8988T (cell line): ENCODE measurements around the gene PPP1R12C.
A peak's percentile ranks its signal among the peaks of the same experiment; 100 is the strongest.

Experiments used
- DNase-seq: peaks from one replicate; pipeline ENCODE4 v3.0.0; 2011

Gene PPP1R12C

DNA sequence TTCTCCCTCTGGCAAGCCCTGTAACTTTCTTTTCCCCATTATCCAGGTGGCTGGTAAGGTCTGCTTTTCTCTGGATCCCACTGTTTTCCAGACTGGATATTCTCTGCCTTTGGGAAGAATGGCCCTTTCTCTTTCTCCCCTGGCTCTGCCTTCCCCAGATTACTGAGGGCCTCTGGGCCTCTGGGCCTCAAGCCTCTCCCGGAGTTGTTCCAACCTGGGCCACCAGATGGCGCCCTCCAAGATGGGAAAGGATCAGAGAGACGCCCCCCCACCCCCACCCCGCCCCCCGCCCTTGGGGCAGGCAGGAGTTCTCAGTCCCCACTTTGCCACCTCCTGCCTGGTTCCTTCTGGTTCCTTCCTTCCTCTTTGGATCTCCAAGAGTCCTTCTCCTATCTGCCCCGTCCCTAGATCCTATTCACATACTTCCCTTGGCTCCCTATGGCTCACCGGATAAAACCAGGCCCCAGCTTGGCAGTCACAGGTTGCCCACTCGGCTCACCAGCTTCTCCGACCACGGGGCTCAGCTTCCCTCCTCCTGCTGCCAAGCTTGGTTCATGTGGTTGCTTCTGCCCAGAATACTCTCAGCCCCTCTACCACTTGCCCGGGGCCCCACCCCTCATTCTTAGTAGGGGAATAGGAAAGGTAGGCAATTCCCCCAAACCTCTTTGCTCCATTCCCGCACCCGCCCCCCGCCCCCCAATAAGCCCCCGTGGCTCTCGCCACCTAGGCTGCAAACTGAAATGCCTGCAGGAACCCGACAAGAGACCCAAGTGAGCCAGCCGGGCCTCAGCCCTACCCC, 28.7 kb downstream of the PPP1R12C start:
- peak; percentile 95 for DNase-seq

DNA sequence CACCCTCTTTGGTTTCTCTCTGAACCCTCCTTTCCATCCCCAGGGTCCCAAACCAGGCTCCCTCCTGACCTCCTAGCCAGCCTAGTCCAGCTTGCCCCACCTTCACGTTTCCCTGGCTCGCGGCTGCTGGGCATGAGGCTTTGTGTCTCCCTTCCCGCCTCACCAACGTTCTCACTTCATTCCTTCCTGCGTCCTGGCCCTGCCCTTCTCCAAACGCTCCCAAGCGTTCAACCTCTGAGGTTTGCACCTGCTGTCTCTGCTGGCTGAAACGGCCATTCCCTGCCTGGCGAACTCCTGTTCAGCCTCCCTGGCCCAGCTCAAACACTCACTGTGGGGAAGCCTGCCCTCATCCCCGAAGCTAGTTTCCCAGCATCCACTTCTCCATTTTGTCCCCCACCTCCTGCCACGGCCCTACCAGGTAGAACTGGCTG, 29.4 kb downstream of the PPP1R12C start:
- no peak for DNase-seq

DNA sequence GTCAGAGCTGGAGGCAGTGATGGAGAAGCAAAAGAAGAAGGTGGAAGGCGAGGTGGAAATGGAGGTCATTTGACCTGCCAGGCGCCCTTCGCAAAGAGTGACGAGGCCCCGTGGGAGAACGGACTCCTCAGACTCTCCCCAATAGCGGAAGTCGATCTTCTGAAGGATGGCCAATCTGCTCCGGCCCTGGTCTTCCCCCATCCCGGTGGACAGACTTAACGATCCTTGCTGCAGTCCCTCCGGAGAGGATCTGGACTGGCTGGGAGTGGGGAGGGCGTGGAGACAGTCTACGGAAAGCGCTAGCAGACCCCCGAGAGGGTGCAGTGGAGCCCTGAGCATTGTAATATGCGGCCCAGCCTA, 29.9 kb downstream of the PPP1R12C start:
- DNase-seq: no peak

DNA sequence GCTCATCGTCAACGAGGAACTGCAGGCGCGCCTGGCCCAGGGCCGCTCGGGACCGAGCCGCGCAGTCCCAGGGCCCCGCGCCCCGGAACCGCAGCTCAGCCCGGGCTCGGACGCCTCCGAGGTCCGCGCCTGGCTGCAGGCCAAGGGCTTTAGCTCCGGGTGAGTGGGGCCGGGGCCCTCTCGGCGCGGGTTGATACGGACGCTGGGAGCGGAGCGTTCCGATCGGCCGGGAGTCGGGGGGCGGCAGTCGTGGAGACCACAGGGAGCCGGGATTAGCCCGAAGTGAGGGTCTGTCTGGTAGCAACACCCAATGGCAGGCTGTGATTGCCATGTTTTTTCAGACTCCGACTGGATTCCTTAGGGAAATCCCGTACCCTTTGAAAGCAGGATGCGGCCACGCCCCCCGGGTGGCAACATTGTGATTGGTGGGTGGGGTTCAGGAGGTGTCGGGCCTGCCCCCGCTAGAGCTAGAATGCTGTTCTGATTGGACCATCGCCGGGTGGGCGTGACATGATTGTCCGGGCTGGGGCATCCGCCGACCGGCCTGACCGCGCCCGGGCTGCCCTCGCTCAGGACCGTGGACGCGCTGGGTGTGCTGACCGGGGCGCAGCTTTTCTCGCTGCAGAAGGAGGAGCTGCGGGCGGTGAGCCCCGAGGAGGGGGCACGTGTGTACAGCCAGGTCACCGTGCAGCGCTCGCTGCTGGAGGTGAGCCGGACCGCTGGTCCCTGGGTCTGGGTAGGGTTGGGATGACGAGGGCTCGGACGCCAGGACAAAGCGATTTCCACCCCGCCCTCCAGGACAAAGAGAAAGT, 30.5 kb downstream of the PPP1R12C start:
- DNase-seq: no peak

DNA sequence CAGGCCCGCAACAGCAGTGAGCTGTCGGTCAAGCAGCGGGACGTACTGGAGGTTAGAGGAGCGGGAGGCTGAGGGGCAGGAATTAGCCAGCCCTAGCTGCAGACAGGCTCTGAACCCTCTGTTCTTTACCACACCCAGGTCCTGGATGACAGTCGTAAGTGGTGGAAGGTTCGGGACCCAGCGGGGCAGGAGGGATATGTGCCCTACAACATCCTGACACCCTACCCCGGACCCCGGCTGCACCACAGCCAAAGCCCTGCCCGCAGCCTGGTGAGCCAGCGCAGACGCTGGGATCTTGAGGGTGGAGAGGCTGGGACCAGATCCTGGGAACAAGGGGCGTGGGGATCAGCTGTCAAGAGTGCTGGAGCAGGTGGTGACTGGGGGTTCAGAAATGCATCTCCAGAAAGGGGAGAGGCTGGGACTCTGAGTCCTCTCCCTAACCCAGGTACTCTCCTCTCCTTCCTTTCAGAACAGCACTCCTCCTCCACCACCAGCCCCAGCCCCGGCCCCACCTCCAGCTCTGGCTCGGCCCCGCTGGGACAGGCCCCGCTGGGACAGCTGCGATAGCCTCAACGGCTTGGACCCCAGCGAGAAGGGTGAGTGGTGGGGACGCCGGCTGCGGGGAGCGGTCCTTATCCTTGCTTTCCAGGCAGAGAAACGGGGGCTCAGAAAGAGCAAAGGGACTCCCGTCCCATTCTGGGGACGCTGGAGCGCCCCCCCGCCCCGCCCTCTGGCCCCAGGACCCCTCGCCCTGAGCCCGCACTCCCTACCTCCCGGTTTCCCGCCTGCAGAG, 31.3 kb downstream of the PPP1R12C start:
- no peak for DNase-seq

DNA sequence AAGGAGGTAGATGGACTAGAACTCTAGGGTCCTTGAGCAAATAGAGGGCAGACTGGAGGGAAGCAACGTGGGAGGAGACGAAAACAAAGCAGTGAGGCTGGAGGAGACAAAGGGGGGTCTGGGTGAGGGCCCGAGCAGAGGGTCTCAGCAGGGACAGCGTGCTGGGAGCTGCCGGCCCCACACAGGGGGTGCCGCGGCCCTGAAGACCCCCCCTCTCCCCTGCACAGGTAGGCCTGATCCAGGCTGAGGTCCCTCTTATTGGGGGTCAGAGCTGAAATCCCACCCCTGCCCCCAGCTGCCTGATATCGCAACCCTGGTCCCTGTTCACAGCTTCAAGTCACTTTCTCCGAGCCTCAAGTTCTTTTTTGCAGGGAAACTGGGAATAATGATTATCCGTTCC, 33.0 kb downstream of the PPP1R12C start:
- DNase-seq: no peak

DNA sequence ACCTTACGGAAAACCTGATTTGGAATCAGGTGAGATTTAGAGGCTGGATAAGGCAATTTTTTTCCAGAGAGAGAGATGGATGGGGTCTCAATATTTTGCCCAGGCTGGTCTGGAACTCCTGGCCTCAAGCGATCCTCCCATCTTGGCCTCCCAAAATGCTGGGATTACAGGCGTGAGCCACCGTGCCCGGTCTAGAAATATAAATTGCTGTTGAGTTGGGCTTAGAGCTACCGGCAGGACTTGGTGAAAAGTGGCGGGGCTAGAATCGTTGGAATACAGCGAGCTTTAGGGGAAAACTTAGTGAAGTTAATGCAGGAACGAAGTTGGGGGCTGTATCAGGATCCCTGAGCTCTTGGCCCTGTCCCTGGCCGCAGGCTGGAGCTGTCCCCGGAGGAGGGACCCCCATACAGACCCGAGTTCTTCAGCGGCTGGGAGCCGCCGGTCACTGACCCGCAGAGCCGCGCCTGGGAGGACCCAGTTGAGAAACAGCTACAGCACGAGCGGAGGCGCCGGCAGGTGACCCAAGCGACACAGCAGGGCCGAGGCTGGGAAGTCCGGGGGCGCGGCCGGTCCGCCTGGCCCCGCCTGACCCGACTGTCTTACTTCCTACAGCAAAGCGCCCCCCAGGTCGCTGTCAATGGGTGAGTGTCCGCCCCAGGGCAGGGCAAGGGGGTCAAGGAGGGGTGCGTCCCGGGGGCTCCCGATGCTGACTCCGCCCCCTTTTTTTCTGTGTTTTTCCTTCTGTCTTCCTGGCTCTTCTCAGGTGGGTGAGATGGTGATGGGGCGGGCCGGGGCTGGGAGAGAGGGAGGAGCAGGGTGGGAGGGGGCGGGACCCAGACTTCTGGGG, 34.2 kb downstream of the PPP1R12C start:
- DNase-seq: peak; percentile 13

DNA sequence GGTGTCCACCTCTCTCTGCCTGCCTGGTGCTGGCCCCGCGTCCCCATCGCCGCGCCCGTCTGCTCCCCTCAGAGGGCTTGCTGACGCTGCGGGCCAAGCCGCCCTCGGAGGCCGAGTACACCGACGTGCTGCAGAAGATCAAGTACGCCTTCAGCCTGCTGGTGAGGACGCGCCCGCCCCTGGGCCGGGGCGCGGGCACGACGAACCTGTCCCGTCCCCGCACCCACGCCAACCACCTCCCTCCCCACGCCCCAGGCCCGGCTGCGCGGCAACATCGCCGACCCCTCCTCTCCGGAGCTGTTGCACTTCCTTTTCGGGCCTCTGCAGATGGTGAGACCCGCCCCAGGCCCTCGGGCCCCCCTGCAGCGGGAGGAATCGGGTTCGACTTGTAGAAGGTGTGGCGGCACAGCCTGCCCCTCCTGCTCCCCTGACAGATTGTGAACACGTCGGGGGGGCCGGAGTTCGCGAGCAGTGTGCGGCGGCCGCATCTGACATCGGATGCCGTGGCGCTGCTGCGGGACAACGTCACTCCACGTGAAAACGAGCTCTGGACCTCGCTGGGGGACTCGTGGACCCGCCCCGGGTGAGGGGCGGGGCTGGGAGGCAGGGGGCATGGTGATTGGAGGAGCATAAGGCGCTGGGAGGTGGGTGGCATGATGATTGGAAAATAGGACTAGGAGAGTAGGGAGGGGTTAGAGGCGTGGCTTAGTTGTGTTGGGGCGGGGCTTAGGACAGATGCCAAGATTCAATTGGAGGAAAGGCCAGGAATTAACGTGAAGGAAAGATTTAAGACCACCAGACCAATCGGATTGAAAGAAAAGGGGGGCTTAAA, 35.2 kb downstream of the PPP1R12C start:
- DNase-seq: peak; percentile 41

DNA sequence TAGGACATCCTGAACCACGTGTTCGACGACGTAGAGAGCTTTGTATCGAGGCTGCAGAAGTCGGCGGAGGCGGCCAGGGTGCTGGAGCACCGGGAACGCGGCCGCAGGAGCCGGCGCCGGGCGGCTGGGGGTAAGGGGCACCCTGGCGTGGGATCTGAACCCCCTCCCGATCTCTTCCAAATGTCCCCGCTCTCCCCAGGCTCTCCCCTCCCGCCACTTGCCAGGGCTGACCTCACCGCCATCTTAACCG, 35.7 kb downstream of the PPP1R12C start:
- no peak for DNase-seq

DNA sequence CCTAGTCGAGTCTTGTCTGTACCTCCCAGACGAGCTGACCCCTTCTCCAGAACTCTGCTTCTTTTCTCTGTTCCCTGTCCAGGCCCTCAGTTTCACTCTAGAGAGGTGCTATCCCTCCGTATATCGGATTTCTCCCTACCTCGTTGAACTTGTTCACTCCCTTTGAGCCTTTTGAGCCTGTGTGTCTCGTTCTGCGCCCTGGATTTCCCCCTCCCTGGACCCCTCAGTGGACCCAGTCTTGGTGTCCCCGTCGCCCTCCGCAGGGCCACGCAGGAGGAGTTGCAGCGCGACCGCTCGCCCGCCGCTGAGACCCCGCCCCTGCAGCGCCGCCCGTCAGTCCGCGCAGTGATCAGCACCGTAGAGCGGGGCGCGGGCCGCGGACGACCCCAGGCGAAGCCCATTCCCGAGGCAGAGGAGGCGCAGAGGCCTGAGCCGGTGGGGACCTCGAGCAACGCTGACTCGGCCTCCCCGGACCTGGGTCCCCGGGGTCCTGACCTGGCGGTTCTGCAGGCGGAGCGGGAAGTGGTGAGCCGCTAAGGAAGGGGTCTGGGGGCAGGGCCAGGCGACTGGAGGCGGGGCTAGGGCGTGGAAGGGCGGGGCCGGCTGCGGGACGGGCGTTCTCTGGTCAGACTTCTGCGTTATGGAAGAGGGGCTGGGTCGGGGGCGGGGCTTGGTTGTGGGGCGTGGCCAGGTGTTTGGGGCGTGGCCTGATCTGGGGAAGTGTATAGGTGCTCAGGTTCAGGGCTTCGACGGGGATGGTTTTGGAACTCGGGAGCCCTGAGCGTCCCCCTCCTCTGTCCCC, 36.3 kb downstream of the PPP1R12C start:
- no peak for DNase-seq

DNA sequence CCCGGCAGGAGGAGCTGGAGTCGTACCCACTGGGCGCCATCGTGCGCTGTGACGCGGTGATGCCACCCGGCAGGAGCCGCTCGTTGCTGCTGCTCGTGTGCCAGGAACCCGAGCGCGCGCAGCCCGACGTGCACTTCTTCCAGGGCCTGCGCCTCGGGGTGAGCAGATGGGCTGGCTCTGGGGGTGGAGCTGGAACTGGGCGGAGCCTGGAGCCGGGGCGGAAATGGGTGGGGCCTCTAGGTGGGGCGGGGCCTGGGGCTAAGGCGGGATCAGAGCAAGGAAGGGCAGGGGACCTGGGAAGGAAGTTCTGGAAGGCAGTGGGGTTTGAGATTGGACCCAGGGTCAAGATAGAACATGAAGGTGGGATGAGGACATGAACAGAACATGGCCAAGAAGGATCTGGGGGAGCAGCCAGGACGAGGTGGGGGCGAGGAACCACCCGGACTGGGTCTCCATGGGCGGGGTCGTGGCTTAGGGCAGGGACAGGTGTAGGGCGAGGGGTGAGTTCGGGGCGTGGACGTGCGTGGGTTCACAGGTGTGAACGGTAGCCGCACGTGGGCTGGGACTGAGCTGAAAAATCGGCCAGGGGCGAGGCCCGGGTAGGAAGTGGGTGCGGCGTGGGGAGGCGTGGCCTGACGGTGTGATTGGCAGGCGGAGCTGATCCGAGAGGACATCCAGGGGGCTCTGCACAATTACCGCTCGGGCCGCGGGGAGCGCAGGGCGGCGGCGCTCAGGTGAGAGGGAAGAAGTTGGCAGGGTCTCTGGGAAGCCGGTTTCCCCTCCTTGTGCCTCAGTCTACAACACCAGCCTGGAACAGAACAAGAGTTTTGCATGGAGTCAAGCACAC, 37.1 kb downstream of the PPP1R12C start:
- peak; percentile 60 for DNase-seq

DNA sequence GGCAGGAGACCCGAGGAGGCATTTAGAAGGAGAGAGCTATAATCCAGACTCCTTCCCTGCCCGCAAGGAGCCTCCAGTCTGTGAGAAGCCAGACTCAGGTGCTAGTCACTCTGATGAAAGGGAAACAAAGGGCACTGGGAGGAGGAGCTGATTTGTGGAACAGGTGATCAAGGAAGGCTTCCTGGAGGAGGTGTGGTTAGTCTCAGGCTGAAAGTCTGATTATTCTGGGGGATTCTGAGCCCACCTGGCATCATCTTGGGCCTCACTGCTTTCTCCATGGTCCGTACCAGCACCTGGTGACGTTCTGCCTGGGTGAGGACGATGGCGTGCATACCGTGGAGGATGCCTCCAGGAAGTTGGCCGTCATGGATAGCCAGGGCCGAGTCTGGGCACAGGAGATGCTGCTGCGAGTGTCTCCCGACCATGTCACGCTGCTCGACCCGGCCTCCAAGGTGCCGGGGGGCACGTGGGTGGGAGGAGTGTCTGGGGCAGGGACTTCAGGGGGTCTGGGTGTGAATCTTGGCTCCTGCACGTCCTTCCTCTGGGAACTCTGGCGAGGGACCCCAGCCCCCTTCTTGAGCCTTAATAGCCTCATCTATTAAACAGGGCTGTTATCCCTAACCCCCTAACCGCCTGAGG, 37.9 kb downstream of the PPP1R12C start:
- DNase-seq: peak; percentile 2

DNA sequence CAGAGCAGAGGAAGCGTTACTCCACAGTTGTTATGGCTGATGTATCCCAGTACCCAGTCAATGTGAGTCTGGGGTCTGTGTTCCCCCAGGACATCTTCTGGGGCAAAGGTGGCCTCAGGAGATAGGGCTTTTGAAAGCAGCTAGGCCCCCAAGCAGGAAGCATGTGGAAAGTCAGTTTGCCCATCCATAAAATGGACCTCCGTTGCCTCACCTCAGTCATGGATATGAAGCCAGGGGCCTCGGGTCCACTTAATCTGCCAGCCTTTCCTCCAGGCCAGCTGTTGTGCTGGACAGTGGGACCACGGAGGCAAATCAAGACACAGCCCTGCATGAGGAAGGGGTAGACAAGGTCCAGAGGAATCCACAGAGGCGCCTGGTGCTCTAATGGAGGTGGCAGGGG, 38.4 kb downstream of the PPP1R12C start:
- peak; percentile 10 for DNase-seq

DNA sequence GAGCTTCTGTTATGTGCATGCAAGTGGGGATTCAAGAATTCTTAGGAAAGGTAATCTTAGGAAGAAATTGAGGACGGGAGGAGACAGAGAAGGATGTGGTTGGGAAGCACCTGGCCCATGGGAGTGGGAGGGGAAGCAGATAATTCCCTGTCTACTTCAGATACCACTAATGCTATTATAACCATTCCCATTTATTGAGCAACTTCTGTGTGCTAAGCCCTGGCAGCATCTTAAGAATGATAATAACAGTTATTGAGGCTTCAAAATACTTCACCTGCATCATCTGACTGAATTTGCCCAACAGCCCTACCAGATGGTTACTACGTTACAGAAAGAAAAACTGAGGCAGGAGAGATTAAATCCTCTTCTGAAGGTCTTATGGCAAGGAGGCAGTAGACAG, 40.3 kb downstream of the PPP1R12C start:
- DNase-seq: no peak

DNA sequence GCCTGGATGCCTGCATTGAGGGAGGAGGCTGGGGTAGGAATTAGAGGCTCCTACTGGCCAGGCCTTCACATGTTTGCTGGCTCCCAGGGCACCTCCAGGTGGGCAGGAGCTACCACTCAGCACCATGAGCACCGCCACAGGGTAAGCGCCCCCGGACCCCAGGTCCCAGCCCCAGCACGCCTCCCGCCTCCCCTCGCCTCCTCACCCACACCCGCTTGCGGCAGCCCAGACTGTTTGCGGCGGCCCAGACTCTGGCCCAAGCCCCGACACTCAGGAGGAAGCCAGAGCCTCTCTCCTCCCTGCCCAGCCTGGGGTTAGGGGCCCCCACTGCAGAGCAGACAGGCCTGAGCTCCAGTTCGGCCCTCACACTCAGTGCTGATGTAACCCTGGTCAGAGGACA, 41.1 kb downstream of the PPP1R12C start:
- DNase-seq: no peak

DNA sequence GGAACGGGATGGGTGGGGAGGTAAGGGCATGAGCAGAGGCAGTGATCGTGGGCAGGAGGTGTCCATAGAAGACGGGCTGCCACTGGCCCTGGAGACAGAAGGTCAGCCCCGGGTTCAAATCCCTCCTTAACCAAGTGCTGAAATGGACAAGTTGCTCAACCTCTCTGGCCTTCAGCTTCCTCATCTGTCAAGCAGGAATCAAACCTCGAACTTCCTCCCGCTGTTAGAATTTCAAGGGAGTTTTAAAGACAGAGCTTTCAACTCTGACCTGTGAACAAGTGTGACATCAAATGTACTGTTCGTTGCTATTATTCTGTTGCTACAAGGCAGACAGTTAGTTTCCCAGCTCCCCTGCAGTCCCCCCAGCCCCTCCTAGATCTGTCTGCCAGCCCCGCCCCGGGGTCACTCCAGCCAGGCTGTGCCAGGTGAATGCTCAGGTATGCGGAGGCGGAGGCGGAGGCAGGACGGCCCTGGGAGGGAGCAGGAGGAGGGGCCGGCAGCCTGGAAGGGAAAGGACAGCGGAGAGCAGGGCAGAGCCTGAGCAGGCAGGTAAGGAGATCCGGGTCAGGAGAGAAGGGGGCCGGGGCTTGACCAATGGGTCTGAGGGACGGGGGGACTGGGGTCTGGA, 42.0 kb downstream of the PPP1R12C start, which contains the start of gene EPS8L1:
EPS8L1 (plus strand) TSS at position 499 of the 628 bp plus-strand sequence. CDS start 576 bp downstream, outside the sequence.
- no peak for DNase-seq

DNA sequence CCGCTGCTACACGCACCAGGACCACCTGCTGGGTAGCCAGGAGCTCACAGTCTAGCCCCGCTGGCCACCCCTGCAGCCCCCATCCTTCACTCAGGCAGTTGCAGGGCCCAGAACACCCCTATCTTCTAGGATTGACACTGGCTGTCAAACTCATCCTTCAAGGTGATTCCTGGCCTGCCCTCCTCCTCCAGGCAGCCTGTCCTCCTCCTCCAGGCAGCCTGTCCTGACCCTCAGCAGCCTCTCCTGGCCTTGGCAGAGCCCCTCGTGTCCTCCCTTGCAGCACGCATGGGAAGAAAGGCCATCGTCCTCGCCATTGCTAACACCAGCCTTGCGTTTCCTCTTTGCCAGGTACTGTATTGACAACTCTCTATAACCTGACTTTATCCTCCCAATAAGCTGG, 45.5 kb downstream of the PPP1R12C start:
- no peak for DNase-seq

DNA sequence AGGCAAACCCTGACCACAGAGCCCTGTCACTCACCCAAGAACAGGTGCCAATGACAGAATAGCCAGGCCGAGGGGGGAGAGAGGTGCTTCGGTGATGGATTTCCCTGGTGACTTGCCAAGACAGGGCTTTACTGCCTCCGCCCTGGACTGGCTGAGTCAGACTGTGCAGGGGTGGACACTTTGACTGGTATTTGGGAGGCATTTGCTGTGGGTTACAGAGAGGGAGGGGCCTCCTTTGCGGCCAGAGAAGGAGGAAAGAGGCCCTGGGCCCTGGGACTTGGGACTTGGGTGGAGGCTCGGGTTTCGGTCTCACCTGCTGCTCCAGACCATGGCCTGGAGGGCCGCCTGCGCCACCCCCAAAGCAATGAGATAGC, 46.3 kb downstream of the PPP1R12C start:
- no peak for DNase-seq
